Measurements from ENCODE around the gene ASB2.

Gene ASB2

DNA sequence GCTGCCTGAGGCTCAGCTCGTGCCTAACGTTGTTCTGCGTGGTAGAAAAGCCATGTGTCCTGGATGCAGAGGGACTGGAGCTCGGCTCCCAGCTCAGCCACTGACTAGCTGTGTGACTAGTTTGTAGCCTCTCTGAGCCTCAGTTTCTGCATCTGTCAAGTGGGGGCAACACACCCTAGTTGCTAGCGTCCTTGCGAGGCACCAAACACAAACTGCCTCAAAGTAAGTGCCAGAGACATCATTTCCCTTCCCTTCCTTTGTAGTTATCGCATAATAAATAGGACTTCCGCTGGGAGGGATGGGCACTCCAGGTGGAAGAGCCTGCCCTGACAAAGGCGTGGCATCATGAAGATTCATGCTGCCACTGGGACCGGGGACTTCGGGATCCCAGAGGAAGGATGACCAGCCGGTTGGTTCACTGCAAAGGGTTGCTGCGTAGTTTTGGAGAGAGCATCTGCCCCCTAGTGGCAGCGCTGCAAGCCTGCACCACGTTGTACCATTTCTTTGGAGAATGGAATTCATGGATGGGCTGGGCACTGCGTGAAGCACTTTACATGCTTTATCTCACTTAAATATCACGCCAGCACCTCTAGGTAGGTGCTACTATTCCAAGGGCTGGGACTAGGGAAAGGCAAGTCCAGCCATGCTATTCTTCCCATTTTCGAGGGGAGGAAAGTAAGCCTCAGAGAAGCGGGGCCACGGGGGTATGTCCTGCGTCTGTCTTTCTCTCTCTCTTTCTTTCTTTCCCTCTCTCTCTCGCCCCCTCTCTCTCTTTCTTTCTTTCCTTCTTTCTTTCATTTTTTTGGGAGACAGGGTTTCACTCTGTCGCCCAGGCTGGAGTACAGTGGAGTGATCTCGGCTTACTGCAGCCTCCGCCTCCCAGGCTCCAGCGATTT lies 25.4 kb upstream of the ASB2 start:
- no peak overlapping the region for H3K4me3 ChIP-seq (ENCODE audit: low read depth, low read length)
- TF ChIP-seq, protein P1, sequence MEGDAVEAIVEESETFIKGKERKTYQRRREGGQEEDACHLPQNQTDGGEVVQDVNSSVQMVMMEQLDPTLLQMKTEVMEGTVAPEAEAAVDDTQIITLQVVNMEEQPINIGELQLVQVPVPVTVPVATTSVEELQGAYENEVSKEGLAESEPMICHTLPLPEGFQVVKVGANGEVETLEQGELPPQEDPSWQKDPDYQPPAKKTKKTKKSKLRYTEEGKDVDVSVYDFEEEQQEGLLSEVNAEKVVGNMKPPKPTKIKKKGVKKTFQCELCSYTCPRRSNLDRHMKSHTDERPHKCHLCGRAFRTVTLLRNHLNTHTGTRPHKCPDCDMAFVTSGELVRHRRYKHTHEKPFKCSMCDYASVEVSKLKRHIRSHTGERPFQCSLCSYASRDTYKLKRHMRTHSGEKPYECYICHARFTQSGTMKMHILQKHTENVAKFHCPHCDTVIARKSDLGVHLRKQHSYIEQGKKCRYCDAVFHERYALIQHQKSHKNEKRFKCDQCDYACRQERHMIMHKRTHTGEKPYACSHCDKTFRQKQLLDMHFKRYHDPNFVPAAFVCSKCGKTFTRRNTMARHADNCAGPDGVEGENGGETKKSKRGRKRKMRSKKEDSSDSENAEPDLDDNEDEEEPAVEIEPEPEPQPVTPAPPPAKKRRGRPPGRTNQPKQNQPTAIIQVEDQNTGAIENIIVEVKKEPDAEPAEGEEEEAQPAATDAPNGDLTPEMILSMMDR (conservative IDR thresholded peaks at IDR 0.05; ENCODE audit: low read depth, low read length): peak; percentile 97
- DNase-seq (ENCODE audit: low read depth): peak; percentile 75

DNA sequence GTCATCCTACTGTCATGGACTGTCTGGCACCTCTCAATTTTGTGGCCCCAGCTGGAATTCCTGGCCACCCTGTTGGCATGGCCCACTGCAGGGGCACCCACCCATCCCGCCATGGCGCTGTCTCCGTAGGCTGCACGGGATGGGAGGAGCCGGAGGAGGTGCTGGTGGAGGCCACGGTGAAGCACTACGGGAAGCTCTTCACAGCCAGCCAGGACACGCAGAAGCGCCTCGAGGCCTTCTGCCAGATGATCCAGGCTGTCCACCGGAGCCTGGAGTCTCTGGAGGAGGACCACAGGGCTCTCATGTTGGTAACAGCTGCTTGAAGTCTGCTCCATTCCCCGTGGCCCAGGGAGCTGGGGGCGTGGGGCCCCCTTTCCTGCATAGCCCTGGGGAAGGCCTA lies 24.6 kb upstream of the ASB2 start:
- TF ChIP-seq, protein P1 (conservative IDR thresholded peaks at IDR 0.05; ENCODE audit: low read depth, low read length): no peak
- DNase-seq (ENCODE audit: low read depth): no peak
- H3K4me3 ChIP-seq (ENCODE audit: low read depth, low read length): no peak overlapping the region

DNA sequence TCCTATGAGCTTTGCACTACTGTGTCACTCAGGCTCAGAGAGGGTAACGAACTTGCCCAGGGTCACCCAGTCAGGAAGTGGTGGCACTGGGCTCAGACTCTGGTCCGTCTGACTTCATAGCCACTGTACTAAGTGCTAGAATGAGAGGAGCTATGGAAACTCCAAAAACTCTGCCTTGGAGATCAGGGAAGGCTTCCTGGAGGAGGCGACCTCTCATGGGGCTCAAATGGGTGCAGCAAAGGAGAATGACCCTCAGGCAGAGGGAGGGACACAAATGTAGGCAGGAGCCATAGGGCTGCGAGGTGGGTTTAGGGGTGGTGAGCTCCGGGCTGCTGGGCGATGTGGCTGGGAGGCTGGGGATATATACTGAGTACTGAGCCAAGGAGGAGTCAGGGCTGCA lies 23.9 kb upstream of the ASB2 start:
- no peak overlapping the region for H3K4me3 ChIP-seq (ENCODE audit: low read depth, low read length)
- TF ChIP-seq, protein P1 (conservative IDR thresholded peaks at IDR 0.05; ENCODE audit: low read depth, low read length): no peak
- no peak for DNase-seq (ENCODE audit: low read depth)

DNA sequence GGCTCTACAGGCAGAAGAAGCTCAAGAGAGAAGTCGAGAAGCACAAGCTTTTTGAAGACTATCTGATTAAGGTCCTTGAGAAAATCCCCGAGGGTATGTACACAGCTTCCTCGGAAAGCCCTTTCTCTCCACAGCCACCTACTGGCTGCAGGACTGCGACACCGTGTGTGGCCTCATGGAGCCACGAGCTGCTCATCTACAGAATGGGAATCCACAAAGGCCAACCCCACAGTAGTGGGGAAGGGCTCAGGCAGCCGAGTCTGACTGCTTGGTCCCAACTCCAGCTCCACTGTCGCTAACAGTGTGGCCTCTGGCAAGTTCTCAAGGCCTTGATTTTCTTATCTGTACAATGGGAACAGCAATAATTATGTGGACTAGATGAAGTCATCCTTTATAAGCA lies 23.2 kb upstream of the ASB2 start:
- DNase-seq (ENCODE audit: low read depth): no peak
- no peak overlapping the region for H3K4me3 ChIP-seq (ENCODE audit: low read depth, low read length)
- TF ChIP-seq, protein P1 (conservative IDR thresholded peaks at IDR 0.05; ENCODE audit: low read depth, low read length): no peak

DNA sequence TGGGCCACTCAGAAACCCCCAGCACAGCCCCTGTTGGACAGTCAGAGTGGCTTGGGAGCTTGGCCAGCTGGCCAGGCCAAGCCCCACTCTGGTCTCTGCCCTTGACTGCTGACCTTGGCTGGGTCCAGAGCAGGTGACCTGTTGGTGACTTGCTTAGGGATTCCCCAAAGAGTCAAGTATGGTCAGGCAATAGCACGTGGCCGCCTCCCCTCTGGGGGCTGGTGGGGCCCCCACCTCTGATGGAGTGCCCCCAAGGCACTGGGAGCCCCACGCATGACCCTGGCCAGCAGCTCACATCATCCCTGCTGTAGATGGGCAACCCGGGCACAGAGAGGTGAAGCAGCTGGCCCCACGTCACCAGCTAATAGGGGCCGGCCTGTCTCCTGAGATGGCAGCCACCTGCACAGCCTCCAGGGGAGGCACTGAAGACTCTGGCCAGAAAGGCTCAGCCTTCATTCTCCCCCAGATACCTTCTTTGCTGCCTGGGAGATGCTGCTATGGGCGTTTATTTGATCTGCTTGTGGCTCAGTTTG lies 22.6 kb upstream of the ASB2 start:
- TF ChIP-seq, protein P1 (conservative IDR thresholded peaks at IDR 0.05; ENCODE audit: low read depth, low read length): no peak
- DNase-seq (ENCODE audit: low read depth): no peak
- no peak overlapping the region for H3K4me3 ChIP-seq (ENCODE audit: low read depth, low read length)

DNA sequence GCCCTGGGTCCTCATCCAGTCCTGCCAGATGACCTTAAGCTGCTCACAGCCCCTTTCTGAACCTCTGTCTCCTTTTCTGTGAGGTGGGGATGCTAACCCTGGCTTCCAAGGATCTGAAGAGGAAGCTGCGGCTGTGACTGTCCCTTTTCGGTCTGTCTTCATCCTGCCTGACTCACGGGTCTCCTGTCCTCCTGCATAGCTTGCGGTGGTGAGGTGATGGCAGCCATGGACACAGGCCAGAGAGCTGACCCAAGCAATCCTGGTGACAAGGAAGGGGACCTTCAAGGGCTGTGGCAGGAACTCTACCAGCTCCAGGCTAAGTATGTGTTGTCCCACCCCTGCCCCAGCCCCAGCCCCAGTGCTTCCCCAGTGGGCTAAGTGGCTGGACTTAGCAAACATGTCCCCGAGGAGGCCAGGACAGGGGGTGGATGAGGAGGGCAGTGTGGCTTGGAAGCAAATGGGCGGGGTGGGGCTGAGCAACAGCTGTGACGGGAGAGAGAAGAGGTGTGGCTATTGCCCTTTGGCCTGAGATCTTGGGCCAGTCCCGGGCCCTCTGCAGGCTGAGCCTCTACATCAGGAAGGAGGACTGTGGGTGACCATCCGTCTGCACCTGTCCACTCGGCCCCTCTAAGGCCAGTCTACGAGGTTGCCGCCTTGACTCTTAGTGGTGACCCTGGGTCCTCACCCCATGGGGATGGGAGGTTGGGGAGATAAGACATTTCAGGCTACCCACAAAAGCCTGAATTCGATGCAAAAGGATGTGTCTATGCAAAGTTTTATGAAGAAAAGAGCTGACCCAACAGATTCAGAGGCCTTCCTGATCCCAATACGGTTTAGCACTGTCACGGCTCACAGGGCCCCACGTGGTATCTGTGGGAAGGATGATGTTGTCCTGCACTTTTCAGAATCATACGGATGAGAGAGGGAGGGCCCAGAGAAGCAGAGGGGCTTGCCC lies 21.8 kb upstream of the ASB2 start:
- TF ChIP-seq, protein P1 (conservative IDR thresholded peaks at IDR 0.05; ENCODE audit: low read depth, low read length): no peak
- no peak for DNase-seq (ENCODE audit: low read depth)
- no peak overlapping the region for H3K4me3 ChIP-seq (ENCODE audit: low read depth, low read length)

Measured in choroid plexus epithelial cell (primary cell).